GM21447 (cell line): ENCODE data around the gene ACTN1.

Experiments
- ATAC-seq: cut with Tn5 transposase; IDR thresholded peaks from one replicate; pipeline ENCODE4 v1.9.1; 2021; ENCODE audit not compliant: unreplicated experiment

ACTN1 gene

GRCh38 chr14:68919129-68919927 is 59.8 kb downstream of the ACTN1 start:
- ATAC-seq, result no peak

DNA sequence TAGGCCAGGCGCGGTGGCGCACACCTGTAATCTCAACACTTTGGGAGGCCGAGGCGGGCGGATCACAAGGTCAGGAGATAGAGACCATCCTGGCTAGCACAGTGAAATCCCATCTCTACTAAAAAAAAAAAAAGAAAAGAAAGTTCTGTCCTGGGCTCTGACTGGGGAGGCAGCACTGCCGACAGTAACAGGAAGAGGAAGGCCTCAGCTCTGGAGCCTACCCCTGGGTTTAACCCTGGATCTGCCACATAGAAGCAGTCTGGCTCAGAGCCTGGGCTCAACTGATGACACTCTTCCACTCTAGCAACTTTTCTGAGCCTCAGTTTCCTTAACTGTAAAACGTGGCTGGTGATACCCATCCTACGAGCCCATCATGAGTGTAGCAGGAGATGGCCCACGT is 60.5 kb downstream of the ACTN1 start:
- ATAC-seq, result no peak

DNA sequence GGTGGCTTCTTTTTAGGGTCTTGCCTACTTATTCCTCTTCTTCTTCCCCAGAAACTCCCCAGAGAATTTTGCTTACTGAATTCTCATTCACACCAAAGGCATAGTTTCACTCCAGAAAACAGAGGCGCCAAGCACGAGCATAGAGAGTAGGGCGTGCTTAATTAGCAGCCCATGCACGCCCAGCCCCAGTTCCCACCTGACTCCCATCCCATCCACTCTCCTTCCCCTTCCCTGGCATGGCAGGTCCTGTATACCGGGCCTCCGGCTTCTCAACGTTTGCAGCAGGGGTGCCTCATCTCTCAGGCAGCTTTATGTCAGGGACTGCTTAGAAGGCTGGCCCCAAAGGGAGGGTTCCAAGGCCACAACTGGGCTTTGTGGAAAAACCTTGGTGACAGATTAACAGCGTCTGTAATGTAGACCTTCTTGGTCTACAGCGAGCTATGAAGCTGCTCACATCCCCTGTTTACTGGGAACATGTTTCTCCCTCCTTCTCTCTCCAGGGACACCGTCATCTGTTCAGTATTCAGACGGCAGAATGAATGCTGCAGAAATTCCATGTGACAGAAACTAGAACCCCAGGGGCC is 62.7 kb downstream of the ACTN1 start:
- ATAC-seq, result no peak

DNA sequence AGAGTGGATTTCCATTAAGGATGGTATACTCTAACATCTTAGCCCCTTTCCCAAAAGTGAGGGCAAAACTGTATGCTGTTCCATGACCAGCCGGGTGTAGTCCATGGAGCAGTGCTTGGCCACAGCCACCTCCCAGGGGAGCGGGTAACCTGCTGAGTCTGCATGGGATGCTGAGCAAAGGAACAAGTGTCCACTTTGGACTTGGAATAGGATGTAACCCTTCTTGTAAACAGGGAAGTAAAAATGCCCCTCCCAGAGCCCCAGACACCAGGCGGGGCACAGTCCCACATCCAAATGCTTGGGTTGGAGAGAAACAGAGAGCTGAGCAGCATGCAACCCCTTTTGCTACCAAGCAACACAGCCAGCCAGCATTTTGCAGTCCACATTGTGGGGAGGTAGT is 65.6 kb downstream of the ACTN1 start:
- ATAC-seq, result no peak

DNA sequence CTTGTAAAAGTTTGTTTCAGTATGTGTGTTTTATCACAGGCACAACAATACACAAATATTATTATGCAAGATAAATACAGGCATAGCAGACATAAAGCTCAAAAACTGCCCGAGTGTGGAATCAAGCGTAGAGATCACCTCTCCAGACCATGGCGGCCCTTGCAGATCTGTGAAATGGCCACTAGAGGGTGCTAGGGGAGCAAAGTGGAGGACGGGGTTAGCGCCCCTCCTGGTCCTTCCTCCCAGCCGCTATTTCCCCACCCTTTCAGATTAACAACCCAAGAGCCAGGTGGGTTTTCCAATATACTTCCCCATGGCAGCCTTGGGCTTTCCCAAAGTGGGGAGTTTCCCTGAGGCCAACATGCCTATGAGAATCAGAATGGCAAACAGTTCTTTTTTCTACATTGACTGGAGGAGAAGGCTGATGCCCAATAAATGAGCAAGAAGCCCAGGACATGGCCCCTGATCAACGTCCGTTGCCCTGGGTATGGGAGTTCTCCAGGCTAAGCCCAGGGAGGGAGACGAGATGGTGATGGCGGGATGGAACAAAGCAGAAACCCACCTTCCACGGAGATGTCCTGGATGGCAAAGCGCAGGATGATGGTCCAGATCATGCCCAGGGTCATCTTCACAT is 67.4 kb downstream of the ACTN1 start:
- no peak for ATAC-seq

GRCh38 chr14:68910540-68910939 is 68.6 kb downstream of the ACTN1 start:
- no peak for ATAC-seq

DNA sequence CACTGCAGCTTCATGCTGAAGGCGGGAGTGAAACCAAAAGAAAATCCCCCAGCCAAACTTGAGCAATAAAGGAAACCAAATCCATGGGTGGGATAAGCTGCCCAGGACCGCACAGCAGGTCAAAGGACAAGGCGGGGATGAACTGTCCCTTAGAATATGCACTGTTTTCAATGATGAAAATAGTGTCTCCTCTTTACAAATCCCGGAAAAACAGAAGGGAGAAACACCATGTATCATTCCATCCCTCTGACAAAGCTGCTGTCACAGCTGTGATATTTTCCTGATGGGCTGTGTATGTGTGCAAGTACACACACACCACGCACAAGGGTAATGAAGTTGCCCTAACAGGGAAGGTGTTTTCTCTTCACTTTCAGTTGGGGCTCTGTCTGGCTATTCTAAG is 70.3 kb downstream of the ACTN1 start:
- no peak for ATAC-seq

DNA sequence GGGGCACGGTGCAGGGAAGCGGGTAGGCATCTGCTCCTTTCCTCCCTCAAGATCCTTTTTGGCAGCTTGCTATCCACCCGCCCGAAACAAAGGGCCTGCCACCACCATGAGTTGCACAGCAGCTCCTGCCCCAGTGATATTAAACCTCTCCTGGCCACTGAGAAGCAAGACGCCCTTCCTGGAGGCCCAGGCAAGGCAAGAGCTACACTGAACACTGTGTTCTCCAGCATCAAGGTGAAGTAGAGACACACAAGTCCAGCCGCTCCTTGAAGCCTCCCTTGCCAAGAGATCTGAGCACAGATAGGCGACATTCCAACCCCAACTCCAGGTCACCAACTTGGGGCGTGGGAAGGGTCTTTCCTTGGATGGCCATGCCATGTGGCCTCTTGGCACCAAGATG is 70.9 kb downstream of the ACTN1 start:
- no peak for ATAC-seq

GRCh38 chr14:68906439-68906838 is 72.7 kb downstream of the ACTN1 start:
- no peak for ATAC-seq

- no peak for ATAC-seq
Observed at GRCh38 chr14:68905107-68905895, 73.8 kb downstream of the ACTN1 start.

GRCh38 chr14:68902357-68902756 is 76.7 kb downstream of the ACTN1 start:
- no peak for ATAC-seq

DNA sequence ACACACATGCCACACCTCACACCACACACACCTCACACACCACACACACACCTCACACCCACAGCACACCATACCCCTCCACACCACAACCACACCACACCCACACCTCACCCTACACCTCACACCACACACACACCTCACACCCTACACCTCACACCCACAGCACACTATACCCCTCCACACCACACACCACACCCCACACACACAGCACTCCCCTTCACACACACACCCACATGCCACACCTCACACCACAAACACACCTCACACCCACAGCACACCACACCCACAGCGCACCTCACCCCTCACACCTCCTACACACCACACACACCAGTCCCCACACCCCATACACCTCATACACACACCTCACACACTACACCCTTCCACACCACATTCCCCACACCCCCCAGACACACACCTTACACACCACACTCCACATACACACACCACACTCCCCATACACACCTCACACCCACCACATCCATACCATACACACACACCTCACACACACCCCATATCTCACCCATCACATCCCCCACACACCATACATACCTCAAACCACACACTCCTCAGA is 80.0 kb downstream of the ACTN1 start:
- ATAC-seq, result no peak

DNA sequence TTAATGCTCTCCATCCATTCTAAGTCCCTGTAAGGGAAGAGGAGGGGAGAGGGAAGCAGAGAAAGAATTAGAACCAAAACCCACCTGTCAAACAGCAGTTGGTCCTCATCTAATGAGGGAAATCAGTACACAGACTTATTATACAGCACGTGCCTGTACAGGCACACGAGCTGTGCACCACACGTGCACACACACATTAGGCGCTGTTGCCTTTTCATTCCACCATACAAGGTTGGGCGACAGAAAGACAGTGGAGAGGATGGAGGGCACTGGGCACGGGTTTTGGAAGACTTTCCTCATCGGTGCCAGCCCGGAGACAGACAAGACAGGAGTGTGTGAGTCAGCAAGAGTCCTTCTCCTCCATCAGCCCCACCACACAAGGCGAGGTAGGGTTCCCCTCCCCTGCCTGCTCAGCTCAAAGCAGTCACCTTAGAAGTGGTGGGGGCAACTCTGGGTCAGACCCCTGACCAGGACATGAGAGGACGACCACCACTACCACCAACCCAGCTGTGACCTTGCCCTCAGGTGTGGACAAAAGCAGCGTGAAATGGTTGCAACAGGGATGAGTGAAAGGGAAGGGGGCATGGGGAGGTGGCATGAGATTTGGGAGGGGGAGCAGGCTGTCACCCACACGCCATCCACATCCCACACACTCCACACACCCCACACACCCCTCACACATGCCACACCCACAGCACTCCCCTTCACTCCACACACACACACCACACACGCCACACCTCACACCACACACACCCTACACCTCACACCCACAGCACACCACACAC is 80.7 kb downstream of the ACTN1 start:
- no peak for ATAC-seq

GRCh38 chr14:68897559-68898155 is 81.4 kb downstream of the ACTN1 start:
- no peak for ATAC-seq

- no peak for ATAC-seq
Observed at GRCh38 chr14:68896132-68896531, 83.0 kb downstream of the ACTN1 start.

- no peak for ATAC-seq
Observed at GRCh38 chr14:68894802-68895703, 84.0 kb downstream of the ACTN1 start.

GRCh38 chr14:68894123-68894522 is 85.0 kb downstream of the ACTN1 start:
- ATAC-seq, result no peak

DNA sequence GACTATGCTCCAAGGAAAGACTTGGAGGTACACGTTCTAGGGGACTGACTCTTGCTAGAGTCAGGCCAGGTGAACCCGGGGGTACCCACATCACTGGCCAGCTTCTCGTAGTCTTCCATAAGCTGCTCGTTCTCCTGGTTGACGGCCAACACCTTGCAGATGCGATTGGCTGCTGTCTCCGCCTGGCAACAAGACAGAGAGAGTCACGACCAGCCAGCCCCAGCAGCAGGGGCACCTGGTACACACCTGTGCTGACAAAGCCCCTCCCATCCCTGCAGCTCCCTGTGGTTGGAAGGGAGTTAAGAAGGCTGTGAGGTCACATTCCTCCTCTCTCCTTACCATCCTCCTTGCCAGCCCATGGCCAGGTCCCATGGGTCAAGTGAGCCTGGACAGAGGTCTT is 85.5 kb downstream of the ACTN1 start:
- ATAC-seq, result no peak

GRCh38 chr14:68892961-68893360 is 86.1 kb downstream of the ACTN1 start:
- no peak for ATAC-seq
